ENCODE data around the gene UGT1A9.

GRCh38 chr2:233819884-233820773 lies 148.4 kb downstream of the UGT1A9 start:
- TF ChIP-seq CTCF (IDR thresholded peaks at IDR 0.05) (no peak), POLR2A (IDR thresholded peaks at IDR 0.05) (no peak), POLR2AphosphoS5 (IDR thresholded peaks at IDR 0.05) (no peak)

Data from prostate gland (tissue), 2 donors.